ENCODE data around the gene AZU1.
A peak's percentile ranks its signal among the peaks of the same experiment; 100 is the strongest.

The AZU1 gene

DNA sequence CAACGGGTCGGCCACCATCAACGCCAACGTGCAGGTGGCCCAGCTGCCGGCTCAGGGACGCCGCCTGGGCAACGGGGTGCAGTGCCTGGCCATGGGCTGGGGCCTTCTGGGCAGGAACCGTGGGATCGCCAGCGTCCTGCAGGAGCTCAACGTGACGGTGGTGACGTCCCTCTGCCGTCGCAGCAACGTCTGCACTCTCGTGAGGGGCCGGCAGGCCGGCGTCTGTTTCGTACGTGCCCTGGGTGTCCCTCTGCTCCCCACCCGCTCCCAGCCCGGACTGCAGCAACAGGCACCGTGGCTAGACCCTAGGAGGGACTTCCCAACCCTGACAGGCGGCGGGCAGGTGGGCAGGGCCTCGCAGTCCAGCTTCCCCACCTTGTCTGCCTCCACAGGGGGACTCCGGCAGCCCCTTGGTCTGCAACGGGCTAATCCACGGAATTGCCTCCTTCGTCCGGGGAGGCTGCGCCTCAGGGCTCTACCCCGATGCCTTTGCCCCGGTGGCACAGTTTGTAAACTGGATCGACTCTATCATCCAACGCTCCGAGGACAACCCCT, 28.0 kb downstream of the AZU1 start:
- no peak for DNase-seq

DNA sequence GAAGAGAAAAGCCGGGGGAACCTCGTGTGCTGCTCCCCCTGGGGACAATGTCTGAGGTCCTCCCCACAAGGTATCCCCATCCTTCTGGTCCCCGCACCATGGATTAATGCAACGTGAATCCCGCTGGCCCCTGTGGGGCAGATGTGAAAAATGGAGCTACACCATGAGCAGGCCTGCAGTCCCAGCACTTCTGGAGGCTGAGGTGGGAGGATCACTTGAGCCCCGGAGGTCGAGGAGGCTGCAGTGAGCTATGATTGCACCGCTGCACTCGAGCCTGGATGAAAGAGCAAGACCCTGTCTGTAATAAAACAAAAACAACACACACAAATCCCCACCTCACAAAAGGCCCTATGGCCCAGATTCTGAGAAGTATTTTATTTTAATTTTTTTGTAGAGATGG, 30.6 kb downstream of the AZU1 start:
- DNase-seq = no peak

GRCh38 chr19:858868-859843, 31.5 kb downstream of the AZU1 start, which contains the start of gene CFD:
TSS of gene CFD (plus strand) at chr19:859664. CDS start at chr19:859690, 26 bp downstream.
- DNase-seq = no peak

GRCh38 chr19:861141-861755, 33.6 kb downstream of the AZU1 start:
- DNase-seq = no peak

- DNase-seq = peak; percentile 81
Measured at GRCh38 chr19:861756-862580, 34.3 kb downstream of the AZU1 start.

DNA sequence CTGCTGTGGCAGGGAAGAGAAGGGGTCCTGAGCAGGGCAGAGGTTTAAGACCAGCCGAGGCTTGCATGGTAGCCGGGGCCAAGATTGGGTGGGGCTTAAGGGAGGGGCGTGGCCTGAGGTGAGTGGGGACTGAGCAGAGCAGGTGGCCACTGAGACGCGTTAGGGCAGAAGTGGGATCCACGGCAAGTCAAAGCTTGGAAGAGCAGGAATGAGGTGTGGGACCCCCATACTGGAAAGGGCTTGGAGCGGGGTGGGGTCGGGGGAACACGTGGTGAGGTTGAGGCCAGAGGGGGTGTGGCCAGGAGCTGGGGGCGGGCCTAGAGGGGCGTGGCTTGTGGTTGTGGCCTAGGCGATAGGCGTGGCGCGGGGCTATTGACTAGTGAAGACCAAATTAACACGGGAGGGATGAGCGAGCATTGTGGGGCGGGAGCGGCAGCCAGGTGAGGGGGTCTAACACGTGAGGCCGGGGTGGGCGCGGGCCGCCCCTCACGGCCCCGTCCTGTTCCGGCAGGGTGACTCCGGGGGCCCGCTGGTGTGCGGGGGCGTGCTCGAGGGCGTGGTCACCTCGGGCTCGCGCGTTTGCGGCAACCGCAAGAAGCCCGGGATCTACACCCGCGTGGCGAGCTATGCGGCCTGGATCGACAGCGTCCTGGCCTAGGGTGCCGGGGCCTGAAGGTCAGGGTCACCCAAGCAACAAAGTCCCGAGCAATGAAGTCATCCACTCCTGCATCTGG, 35.1 kb downstream of the AZU1 start:
- DNase-seq = no peak

- DNase-seq = no peak
Measured at GRCh38 chr19:863315-863620, 35.6 kb downstream of the AZU1 start.

DNA sequence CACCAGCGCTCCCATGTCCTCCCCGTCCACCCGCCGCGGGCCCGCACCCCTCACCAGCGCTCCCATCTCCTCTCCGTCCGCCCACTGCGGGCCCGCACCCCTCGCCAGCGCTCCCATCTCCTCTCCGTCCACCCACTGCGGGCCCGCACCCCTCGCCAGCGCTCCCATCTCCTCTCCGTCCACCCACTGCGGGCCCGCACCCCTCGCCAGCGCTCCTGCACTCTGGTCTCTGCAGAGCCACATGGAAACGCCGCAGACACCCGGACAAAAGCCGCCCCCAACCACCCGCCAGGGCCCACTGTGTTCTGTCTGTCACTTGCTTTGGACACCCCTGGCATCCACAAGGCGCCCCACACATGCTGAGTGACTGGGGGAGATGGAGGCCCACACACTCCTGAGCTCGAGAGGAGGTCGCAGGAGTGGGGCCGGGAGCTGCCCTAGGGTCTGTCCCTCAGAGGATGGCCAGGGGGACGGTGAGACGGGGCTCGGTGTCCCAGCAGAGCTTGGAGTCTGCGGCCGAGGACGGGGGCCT, 39.2 kb downstream of the AZU1 start:
- DNase-seq = no peak

DNA sequence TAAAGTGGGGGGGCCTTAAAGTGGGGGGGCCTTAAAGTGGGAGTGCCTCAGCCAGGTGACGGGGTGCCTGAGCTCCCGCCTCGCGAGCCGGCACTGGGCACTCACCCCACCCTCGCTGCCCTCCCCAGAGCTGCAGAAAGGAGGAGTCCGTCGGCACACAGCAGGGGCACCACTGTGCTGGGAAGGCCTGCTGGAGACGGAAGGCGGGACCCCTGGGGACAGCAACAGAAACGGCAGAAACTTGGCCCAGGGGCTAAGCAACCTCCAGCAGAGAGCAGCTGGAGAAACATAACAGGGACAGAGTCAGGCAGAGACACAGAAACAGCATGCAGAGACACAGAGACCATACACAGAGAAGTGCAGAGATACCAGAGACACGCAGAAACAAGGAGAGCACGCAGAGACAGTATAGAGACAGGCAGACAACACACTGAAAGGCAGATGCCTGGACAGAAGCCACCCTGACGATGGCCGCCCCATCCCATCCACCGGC, 39.7 kb downstream of the AZU1 start:
- no peak for DNase-seq

- DNase-seq = no peak
Measured at GRCh38 chr19:867855-868457, 40.3 kb downstream of the AZU1 start.

- no peak for DNase-seq
Measured at GRCh38 chr19:868458-869244, 41.0 kb downstream of the AZU1 start.

GRCh38 chr19:869245-870177, 41.9 kb downstream of the AZU1 start:
- no peak for DNase-seq

DNA sequence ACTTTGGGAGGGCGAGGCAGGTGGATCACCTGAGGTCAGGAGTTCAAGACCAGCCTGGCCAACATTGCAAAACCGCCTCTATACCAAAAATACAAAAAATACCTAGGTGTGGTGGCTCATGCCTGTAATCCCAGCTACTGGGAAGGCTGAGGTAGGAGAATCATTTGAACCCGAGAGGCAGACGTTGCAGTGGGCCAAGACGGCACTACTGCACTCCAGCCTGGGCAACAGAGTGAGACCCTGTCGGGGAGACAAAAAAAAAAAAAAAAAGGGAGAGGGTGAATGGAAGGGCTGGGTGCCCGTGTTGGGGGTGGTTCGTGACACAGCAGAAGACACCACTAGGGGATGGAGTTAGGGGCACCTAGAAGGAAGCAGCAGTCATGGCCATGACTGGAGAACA, 42.7 kb downstream of the AZU1 start:
- no peak for DNase-seq

DNA sequence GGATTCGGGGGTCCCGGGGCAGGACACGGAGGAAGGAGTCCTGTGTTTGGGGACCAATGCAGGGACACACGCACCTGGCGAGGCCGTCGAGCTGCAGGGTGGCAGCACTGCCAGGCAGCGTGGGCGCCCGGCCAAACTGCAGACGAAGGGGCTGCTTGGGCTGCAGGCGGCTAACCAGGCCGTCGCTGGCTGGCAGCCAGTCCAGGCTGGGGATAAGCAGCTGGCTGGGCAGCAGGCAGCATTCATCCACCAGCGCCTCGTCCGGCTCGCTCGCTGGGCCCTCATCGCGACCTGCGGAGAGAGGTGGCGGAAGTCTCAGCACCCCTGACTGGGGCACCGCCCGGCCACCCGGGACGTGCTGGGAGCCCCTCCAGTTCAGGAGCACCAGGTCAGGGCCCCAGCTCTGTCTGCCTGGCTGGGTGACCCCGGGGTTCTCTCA, 43.3 kb downstream of the AZU1 start:
- DNase-seq = no peak

- DNase-seq = no peak
Measured at GRCh38 chr19:871446-872265, 44.0 kb downstream of the AZU1 start.

GRCh38 chr19:872266-872951, 44.8 kb downstream of the AZU1 start:
- DNase-seq = peak; percentile 86

DNA sequence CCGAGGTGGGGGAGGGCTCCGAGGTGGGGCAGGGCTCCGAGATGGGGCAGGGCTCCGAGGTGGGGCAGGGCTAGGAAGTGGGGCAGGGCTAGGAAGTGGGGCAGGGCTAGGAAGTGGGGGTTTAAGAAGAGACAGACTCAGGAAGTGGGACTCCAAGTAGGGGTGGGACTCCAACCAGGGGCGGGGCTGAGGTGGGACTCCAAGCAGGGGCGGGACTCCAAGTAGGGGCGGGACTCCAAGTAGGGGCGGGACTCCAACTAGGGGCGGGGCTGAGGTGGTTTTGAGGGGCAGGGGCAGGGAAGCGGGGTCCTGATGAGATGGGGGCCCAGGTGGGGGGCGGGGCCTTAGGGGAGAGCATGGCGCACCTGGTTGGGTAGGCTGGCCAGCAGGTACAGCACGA, 45.4 kb downstream of the AZU1 start:
- peak; percentile 80 for DNase-seq

- DNase-seq = no peak
Measured at GRCh38 chr19:873561-874041, 46.0 kb downstream of the AZU1 start.

Measured in 8988T (cell line).